OCI-LY3 (cell line): ENCODE results near the gene SPATS2.

Source experiments
- H2AFZ ChIP-seq: fragments of 200-600, 300-600 bp; shearing (Covaris generic); 2 replicates; pipeline ENCODE4 v1.6.0; 2014; ENCODE audit warnings: antibody characterized with exemption, low read depth, low read length
- H3K27ac ChIP-seq: fragments of 200-600, 300-600 bp; sonication (generic); 2 replicates; pipeline ENCODE4 v1.5.1; 2014; ENCODE audit warnings: mild to moderate bottlenecking, low read length, moderate library complexity, mixed read lengths
- H3K27me3 ChIP-seq: fragments of 200-600, 300-600 bp; sonication (generic); 2 replicates; pipeline ENCODE4 v1.6.1; 2014; ENCODE audit warnings: low read depth, low read length, mixed read lengths
- H3K36me3 ChIP-seq: fragments of 200-600, 300-600 bp; sonication (generic); replicated peaks from 2 replicates; pipeline ENCODE3; 2014; ENCODE audit warnings: low read depth, low read length, mixed read lengths
- H3K4me1 ChIP-seq: fragments of 300-600, 200-600 bp; sonication (generic); 2 replicates; pipeline ENCODE4 v1.6.1; 2014; ENCODE audit warnings: low read length, mixed read lengths
- H3K4me2 ChIP-seq: fragments of 200-600, 300-600 bp; sonication (generic); 2 replicates; pipeline ENCODE4 v1.6.1; 2014; ENCODE audit warnings: low read length, mixed read lengths
- H3K4me3 ChIP-seq: fragments of 300-600, 200-600 bp; sonication (generic); 2 replicates; pipeline ENCODE4 v1.5.1; 2014; ENCODE audit warnings: antibody characterized with exemption, mild to moderate bottlenecking, low read length, moderate library complexity
- H3K79me2 ChIP-seq: fragments of 300-600, 200-600 bp; shearing (Covaris generic); 2 replicates; pipeline ENCODE4 v1.6.1; 2014; ENCODE audit warnings: mild to moderate bottlenecking, low read length, mixed read lengths
- H3K9ac ChIP-seq: fragments of 300-600, 200-600 bp; shearing (Covaris generic); 2 replicates; pipeline ENCODE4 v1.6.0; 2014; ENCODE audit warnings: mild to moderate bottlenecking, low read length, moderate library complexity
- H3K9me3 ChIP-seq: fragments of 200-600, 300-600 bp; shearing (Covaris generic); 2 replicates; pipeline ENCODE4 v1.6.1; 2014; ENCODE audit warnings: low read length, mixed read lengths; ENCODE audit not compliant: insufficient read depth
- H4K20me1 ChIP-seq: fragments of 200-600, 300-600 bp; sonication (generic); 2 replicates; pipeline ENCODE4 v1.6.1; 2016; ENCODE audit warnings: low read length, mixed read lengths; ENCODE audit not compliant: insufficient read depth
- EZH2phosphoT487 ChIP-seq: fragments of 200-600 bp; shearing (Covaris generic); IDR thresholded peaks from 2 replicates; pipeline ENCODE4 v1.6.1; 2018; ENCODE audit warnings: antibody characterized with exemption, mixed run types, low read depth
- TF ChIP-seq, protein P1 (sequence below): fragments of 200-600, 300-600 bp; sonication (generic); IDR thresholded peaks from 2 replicates; pipeline ENCODE4 v1.5.1; 2014; ENCODE audit warnings: antibody characterized with exemption, low read length, low read depth

Gene SPATS2

DNA sequence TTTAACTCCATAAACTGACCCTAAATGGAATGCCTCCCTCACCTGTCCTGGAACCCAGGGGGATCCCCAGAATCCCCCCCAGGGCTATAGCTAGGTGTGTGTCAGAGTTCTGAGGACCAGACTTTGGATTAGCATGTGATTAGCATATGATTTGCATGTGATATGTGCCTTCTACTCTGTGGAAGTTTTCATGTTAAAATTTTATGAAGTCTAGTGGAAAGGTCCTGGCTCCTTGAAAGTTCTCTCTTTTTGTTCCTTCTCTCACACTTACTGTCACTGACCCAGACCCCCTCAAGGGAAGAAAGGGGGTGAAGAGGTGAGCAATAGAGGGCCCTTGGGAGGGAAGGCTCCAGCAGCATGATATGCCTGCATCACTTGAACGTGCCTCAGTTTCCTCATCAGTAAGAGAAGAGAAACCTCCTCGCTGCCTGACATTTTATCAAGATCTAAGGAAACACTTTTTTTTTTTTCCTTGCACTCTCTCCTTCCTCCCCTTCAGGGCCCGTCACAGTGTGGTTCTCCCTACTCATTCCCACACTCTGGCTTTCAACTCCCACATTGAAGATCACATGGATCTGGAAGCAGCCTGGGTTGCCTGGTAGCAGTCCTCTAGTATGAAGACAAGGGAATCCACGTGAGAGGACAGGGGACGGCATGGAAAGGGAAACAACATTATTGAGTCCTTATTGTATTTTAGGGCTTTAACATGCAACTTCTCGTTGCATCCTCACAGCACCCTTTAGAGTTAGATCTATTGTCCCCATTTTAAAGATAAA is 27.0 kb upstream of the SPATS2 start:
- H3K9ac ChIP-seq, result no peak overlapping the region
- H3K27ac ChIP-seq, result no peak overlapping the region
- no peak overlapping the region for H3K4me3 ChIP-seq
- H3K79me2 ChIP-seq, result no peaks in the 10 kb centered on the region
- H3K9me3 ChIP-seq, result no peaks in the 10 kb centered on the region
- TF ChIP-seq, protein P1, sequence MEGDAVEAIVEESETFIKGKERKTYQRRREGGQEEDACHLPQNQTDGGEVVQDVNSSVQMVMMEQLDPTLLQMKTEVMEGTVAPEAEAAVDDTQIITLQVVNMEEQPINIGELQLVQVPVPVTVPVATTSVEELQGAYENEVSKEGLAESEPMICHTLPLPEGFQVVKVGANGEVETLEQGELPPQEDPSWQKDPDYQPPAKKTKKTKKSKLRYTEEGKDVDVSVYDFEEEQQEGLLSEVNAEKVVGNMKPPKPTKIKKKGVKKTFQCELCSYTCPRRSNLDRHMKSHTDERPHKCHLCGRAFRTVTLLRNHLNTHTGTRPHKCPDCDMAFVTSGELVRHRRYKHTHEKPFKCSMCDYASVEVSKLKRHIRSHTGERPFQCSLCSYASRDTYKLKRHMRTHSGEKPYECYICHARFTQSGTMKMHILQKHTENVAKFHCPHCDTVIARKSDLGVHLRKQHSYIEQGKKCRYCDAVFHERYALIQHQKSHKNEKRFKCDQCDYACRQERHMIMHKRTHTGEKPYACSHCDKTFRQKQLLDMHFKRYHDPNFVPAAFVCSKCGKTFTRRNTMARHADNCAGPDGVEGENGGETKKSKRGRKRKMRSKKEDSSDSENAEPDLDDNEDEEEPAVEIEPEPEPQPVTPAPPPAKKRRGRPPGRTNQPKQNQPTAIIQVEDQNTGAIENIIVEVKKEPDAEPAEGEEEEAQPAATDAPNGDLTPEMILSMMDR, result no peak
- TF ChIP-seq EZH2phosphoT487, result no peak
- peaks cover 5% of the 10 kb centered on the region for H3K27me3 ChIP-seq
- H3K4me2 ChIP-seq, result no peak overlapping the region
- H4K20me1 ChIP-seq, result no peaks in the 10 kb centered on the region
- H3K36me3 ChIP-seq, result no peaks in the 10 kb centered on the region
- no peak overlapping the region for H2AFZ ChIP-seq
- peaks cover 15% of the 10 kb centered on the region; the same call in 1 of the 2 replicates for H3K4me1 ChIP-seq

DNA sequence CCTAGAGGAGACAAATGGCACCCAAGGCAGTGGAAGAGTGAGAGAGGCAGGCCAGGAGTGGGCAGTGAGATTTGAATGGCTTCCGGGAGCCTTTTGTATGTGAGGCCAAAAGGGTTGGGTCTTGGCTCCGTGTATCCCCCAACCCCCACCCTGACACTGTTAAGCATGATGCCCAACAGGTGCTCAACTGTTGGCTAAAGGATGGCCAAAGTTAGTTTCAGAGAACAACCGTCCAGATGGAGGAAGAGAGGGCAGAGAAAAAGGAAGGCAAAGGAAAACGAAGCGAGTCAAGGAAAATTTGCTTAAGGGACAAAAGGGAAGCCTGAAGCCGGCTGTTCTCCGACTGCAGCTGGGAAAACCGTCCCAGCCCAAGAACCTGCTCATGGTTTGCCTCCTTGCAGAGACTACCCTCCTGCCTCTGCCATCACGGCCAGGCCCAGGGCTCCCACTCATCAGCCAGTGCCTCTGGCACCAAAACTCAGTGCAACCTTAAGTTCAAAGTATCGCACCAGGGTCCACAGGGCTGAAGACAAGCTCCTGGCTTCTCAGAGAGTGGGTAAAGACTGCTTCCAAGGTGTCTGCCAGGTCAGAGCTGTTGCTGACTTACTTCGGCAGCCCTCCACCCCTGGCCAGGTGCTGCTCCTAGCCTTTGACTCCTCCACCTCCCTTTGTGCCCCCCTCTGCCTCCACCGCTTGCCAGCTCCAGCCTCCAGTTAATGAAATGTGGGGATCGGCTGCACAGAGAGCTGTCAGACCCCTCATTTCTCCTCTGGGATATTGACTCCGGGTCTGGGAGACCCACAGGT is 26.1 kb upstream of the SPATS2 start:
- peaks cover 15% of the 10 kb centered on the region; the same call in 1 of the 2 replicates for H3K4me1 ChIP-seq
- H4K20me1 ChIP-seq, result no peaks in the 10 kb centered on the region
- no peak overlapping the region for H3K9ac ChIP-seq
- H3K79me2 ChIP-seq, result no peaks in the 10 kb centered on the region
- H3K27ac ChIP-seq, result no peak overlapping the region
- no peak overlapping the region for H3K4me2 ChIP-seq
- H3K36me3 ChIP-seq, result no peaks in the 10 kb centered on the region
- no peaks in the 10 kb centered on the region for H3K9me3 ChIP-seq
- H3K4me3 ChIP-seq, result no peak overlapping the region
- TF ChIP-seq, protein P1, result no peak
- no peak for TF ChIP-seq EZH2phosphoT487
- H3K27me3 ChIP-seq, result peaks cover 5% of the 10 kb centered on the region
- no peak overlapping the region for H2AFZ ChIP-seq

DNA sequence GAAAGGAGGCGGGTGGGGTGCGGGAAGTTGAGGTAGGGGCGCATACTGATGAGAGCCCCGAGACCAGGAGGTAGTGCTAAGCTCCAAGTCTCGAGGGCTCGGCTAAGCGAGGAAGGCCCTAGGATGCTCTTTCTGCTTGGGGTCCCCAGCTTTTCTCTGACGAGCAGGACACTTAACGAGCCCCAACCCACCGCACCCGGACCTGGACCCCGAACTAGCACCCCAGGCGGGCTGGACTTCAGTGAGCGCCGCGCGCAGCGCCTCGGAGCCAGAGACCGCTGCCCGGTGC is 25.5 kb upstream of the SPATS2 start:
- H3K79me2 ChIP-seq, result no peaks in the 10 kb centered on the region
- H2AFZ ChIP-seq, result no peak overlapping the region
- no peak overlapping the region for H3K4me2 ChIP-seq
- H3K9ac ChIP-seq, result no peak overlapping the region
- H3K4me3 ChIP-seq, result no peak overlapping the region
- H3K27ac ChIP-seq, result no peak overlapping the region
- TF ChIP-seq, protein P1, result no peak
- no peak for TF ChIP-seq EZH2phosphoT487
- H3K27me3 ChIP-seq, result peaks cover 10% of the 10 kb centered on the region
- H4K20me1 ChIP-seq, result no peaks in the 10 kb centered on the region
- H3K36me3 ChIP-seq, result no peaks in the 10 kb centered on the region
- H3K4me1 ChIP-seq, result peaks cover 15% of the 10 kb centered on the region; the same call in 1 of the 2 replicates
- no peaks in the 10 kb centered on the region for H3K9me3 ChIP-seq

DNA sequence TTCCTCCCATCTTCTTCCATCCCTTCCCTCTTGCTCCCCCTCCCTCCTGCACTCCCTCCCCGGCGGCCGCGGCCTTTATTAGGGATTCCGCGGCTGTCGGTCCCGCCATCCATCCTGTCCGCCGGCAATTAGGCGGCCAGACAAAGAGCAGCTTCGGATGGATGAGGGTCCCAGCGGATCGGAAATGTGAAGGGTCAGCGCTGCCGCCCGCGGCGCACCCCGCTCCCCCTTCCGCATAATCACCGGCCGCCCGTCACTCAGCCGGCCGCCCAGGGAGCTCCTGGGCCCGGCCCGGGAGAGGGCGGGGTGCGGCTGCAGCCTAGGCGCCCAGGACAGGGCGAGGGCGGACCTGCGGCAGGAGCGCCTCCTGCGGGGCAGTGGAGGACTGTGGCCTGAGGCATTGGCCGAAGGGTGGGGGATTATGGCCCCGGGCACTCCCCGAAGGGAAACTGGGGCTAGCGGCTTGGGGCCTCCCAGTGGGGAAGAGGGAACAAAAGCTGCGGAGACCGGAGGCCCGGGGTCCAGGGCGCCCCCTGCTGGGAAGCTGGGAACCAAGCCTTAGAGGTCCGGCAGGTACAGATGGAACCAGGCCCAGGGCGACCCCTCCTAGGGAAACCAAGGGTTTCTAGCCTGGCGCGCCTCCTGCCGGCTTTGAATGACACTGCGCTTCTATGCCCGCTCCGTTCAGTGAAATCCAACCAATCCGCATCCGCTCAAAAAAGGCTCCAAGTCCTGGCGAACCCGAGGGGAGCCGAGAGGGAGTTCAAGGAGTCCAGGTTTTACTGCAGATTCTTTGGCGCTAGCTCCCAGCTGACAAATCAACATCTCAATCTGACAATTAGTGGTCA is 25.0 kb upstream of the SPATS2 start:
- H3K27me3 ChIP-seq, result peaks cover 16% of the 10 kb centered on the region
- H3K4me2 ChIP-seq, result peak overlapping the region; percentile 83
- no peaks in the 10 kb centered on the region for H3K9me3 ChIP-seq
- peak overlapping the region; percentile 57; the same call in 1 of the 2 replicates for H2AFZ ChIP-seq
- no peaks in the 10 kb centered on the region for H3K36me3 ChIP-seq
- H3K4me3 ChIP-seq, result peak overlapping the region; percentile 67
- peaks cover 19% of the 10 kb centered on the region for H3K4me1 ChIP-seq
- no peak overlapping the region for H3K9ac ChIP-seq
- H3K27ac ChIP-seq, result no peak overlapping the region
- no peaks in the 10 kb centered on the region for H3K79me2 ChIP-seq
- TF ChIP-seq, protein P1, result peak; percentile 85
- TF ChIP-seq EZH2phosphoT487, result no peak
- H4K20me1 ChIP-seq, result no peaks in the 10 kb centered on the region
